Gastroesophageal sphincter (tissue), 4 donors: ENCODE results near the gene RAP2C. TPM values are rescaled to one million over a fixed set of nuclear protein-coding genes. Genes with fewer than 3 reads are reported as not detected.

Experiments
- ATAC-seq: fragments of 150-250 bp; one replicate; pipeline ENCODE4 v1.9.1; 2016; ENCODE audit warnings: mild to moderate bottlenecking, moderate library complexity
- H3K27ac ChIP-seq, 4 donors: fragments of 200-600 bp; sonication (generic) in 3 of 4; 1 replicate in 3 of 4; 2 replicates in 1 of 4; pipeline ENCODE4 v1.5.1; 2016 to 2019
- H3K27me3 ChIP-seq: fragments of 200-600 bp; sonication (generic); one replicate; pipeline ENCODE4 v1.5.1; 2019
- H3K36me3 ChIP-seq, 2 donors: fragments of 200-600 bp; sonication (generic); one replicate each; pipeline ENCODE4 v1.5.1; 2019; ENCODE audit warnings: control low read depth in 1 of 2
- H3K4me1 ChIP-seq, 3 donors: fragments of 200-600 bp; sonication (generic); 1 replicate in 2 of 3; 2 replicates in 1 of 3; pipeline ENCODE4 v1.5.1; 2016 to 2019; ENCODE audit warnings: control low read depth in 2 of 3
- H3K4me3 ChIP-seq, 2 donors: fragments of 200-600 bp; sonication (generic); one replicate each; pipeline ENCODE4 v1.5.1; 2019; ENCODE audit warnings: mild to moderate bottlenecking in 1 of 2, moderate library complexity in 1 of 2
- H3K9me3 ChIP-seq, 3 donors: fragments of 200-600 bp; sonication (generic); one replicate each; pipeline ENCODE4 v1.5.1; 2017 to 2019; ENCODE audit warnings: control low read depth in 2 of 3
- CTCF ChIP-seq, 4 experiments: fragments of 200-600 bp in 2 of 4; fragments of 450-650 bp in 2 of 4; sonication (generic) in 1 of 4; IDR thresholded peaks; one replicate each; pipeline ENCODE4 v1.5.1; 2017 to 2019; ENCODE audit warnings: antibody characterized with exemption in 4 of 4, mild to moderate bottlenecking in 2 of 4, moderate library complexity in 2 of 4
- EP300 ChIP-seq: sonication (generic); formaldehyde crosslinking; IDR thresholded peaks from one replicate; pipeline ENCODE4 v1.6.1; 2017; ENCODE audit warnings: antibody characterized with exemption, mild to moderate bottlenecking
- POLR2A ChIP-seq, 2 donors: fragments of 450-650 bp; IDR thresholded peaks; one replicate each; pipeline ENCODE4 v1.6.1; 2017; ENCODE audit warnings: antibody characterized with exemption in 2 of 2, mild to moderate bottlenecking in 2 of 2, moderate library complexity in 1 of 2
- POLR2AphosphoS5 ChIP-seq: sonication (generic); formaldehyde crosslinking; IDR thresholded peaks from one replicate; pipeline ENCODE4 v1.6.1; 2017; ENCODE audit warnings: antibody characterized with exemption
- WGBS, 2 donors: methylation state at CpG; one replicate each; pipeline ENCODE4 v1.1.5; 2018; ENCODE audit warnings: low coverage in 1 of 2; 5-methylcytosine and 5-hydroxymethylcytosine counted together
- total RNA-seq, 4 donors: library from RNA; depleted of rRNA; stranded (reverse); fragments of >200 nt; gene quantifications; one replicate each; pipeline ENCODE4 v1.1.0, GENCODE V29; 2016

The RAP2C gene
- total RNA-seq, 4 donors from 2014 or later, result 14.5 to 19.9 (median 15.5) TPM

- Histone ChIP-seq H3K27ac (no peak overlapping the region), H3K4me3 (no peak overlapping the region), H3K36me3 (no peaks in the 10 kb centered on the region), H3K27me3 (no peaks in the 10 kb centered on the region), H3K4me1 (peaks cover 0 to 32% (median 0%) of the 10 kb centered on the region in 3 donors), H3K9me3 (no peaks in the 10 kb centered on the region)
- 46 to 64% methylated on average over 1 of the region's 1 CpG for WGBS, 2 donors
- TF ChIP-seq EP300, result no peak
- ATAC-seq, result no peak
Observed at GRCh38 chrX:132204629-132205028, 14.6 kb downstream of the RAP2C start.

GRCh38 chrX:132200976-132201375 lies 18.3 kb downstream of the RAP2C start:
- H3K36me3 ChIP-seq, result no peaks in the 10 kb centered on the region
- 53 to 54% methylated on average over 4 to 5 of the region's 5 CpGs for WGBS, 2 donors
- H3K27ac ChIP-seq, result no peak overlapping the region
- TF ChIP-seq EP300 (no peak), CTCF (IDR thresholded peaks at IDR 0.05) (no peak), POLR2A (IDR thresholded peaks at IDR 0.05) (no peak), POLR2AphosphoS5 (no peak)
- H3K4me1 ChIP-seq, result peaks cover 0 to 7% (median 0%) of the 10 kb centered on the region in 3 donors
- no peaks in the 10 kb centered on the region for H3K9me3 ChIP-seq
- no peaks in the 10 kb centered on the region for H3K27me3 ChIP-seq
- no peak for ATAC-seq
- no peak overlapping the region for H3K4me3 ChIP-seq

- no peak for ATAC-seq
- H3K36me3 ChIP-seq, result no peaks in the 10 kb centered on the region
- WGBS, 2 donors, result 80 to 100% methylated on average over 1 to 3 of the region's 6 CpGs
- H3K27ac ChIP-seq, result no peak overlapping the region
- H3K9me3 ChIP-seq, result no peaks in the 10 kb centered on the region
- no peak overlapping the region for H3K4me3 ChIP-seq
- no peak for TF ChIP-seq POLR2A (IDR thresholded peaks at IDR 0.05)
- TF ChIP-seq POLR2AphosphoS5, result no peak
- no peak for TF ChIP-seq CTCF (IDR thresholded peaks at IDR 0.05)
- TF ChIP-seq EP300, result no peak
- no peaks in the 10 kb centered on the region for H3K27me3 ChIP-seq
- no peaks in the 10 kb centered on the region for H3K4me1 ChIP-seq
Observed at GRCh38 chrX:132199941-132200340, 19.3 kb downstream of the RAP2C start.

- TF ChIP-seq CTCF (IDR thresholded peaks at IDR 0.05), result no peak
- no peak for TF ChIP-seq POLR2A (IDR thresholded peaks at IDR 0.05)
- no peak for TF ChIP-seq POLR2AphosphoS5
- TF ChIP-seq EP300, result no peak
- no peaks in the 10 kb centered on the region for H3K27me3 ChIP-seq
- WGBS, 2 donors, result 90% methylated on average over 5 of the region's 29 CpGs; no CpG with 5 or more reads in 1 of the 2 donors
- H3K9me3 ChIP-seq, result no peaks in the 10 kb centered on the region
- no peak for ATAC-seq
- no peaks in the 10 kb centered on the region for H3K4me1 ChIP-seq
- H3K27ac ChIP-seq, result no peak overlapping the region
- no peaks in the 10 kb centered on the region for H3K36me3 ChIP-seq
- H3K4me3 ChIP-seq, result no peak overlapping the region
Observed at GRCh38 chrX:132193872-132194574, 25.2 kb downstream of the RAP2C start.

- no peak for ATAC-seq
- Histone ChIP-seq H3K9me3 (no peaks in the 10 kb centered on the region), H3K36me3 (no peaks in the 10 kb centered on the region), H3K4me1 (no peaks in the 10 kb centered on the region), H3K4me3 (no peak overlapping the region), H3K27ac (no peak overlapping the region), H3K27me3 (no peaks in the 10 kb centered on the region)
- TF ChIP-seq POLR2AphosphoS5 (no peak), EP300 (no peak), CTCF (IDR thresholded peaks at IDR 0.05) (no peak), POLR2A (IDR thresholded peaks at IDR 0.05) (no peak)
- 92 to 100% methylated on average over 1 of the region's 1 CpG for WGBS, 2 donors
Observed at GRCh38 chrX:132191938-132192337, 27.3 kb downstream of the RAP2C start.
